SU-DHL-6 (cell line): ENCODE data around the gene KLHL22.

ENCODE experiments used
- EZH2phosphoT487 ChIP-seq: fragments of 200-600 bp; sonication (generic), shearing (Covaris generic); conservative IDR thresholded peaks from 2 replicates; pipeline ENCODE4 v1.6.1; 2018; ENCODE audit warnings: mild to moderate bottlenecking, antibody characterized with exemption, low read length, moderate library complexity, mixed read lengths
- TF ChIP-seq, protein P1 (sequence below): fragments of 200-600 bp; sonication (generic); IDR thresholded peaks from one replicate; pipeline ENCODE4 v1.5.1; 2017; ENCODE audit warnings: antibody characterized with exemption, mild to moderate bottlenecking, low read length, moderate library complexity; ENCODE audit not compliant: insufficient read depth, poor library complexity, severe bottlenecking

DNA sequence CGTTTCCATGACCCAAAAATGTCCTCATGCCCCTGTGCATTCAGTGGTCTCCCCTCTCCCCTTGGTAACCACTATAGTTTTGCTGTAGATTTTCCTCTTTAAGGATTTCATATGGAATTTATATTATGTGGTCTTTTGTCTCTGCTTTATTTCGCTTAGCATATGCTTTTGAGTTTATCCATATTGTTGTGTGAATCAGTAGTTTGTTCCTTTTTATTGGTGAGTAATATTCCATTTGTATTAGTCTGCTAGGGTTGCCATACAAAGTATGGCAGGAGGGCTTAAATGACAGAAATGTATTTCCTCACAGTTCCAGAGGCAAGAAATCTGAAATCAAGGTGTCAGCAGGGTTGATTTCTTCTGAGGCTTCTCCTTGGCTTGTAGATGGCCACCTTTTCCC lies 98.1 kb downstream of the KLHL22 start:
- TF ChIP-seq, protein P1, sequence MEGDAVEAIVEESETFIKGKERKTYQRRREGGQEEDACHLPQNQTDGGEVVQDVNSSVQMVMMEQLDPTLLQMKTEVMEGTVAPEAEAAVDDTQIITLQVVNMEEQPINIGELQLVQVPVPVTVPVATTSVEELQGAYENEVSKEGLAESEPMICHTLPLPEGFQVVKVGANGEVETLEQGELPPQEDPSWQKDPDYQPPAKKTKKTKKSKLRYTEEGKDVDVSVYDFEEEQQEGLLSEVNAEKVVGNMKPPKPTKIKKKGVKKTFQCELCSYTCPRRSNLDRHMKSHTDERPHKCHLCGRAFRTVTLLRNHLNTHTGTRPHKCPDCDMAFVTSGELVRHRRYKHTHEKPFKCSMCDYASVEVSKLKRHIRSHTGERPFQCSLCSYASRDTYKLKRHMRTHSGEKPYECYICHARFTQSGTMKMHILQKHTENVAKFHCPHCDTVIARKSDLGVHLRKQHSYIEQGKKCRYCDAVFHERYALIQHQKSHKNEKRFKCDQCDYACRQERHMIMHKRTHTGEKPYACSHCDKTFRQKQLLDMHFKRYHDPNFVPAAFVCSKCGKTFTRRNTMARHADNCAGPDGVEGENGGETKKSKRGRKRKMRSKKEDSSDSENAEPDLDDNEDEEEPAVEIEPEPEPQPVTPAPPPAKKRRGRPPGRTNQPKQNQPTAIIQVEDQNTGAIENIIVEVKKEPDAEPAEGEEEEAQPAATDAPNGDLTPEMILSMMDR, result no peak
- TF ChIP-seq EZH2phosphoT487, result no peak
